Suprapubic skin (tissue), 4 donors: ENCODE results near the gene GSTA5.

ENCODE experiments used
- EP300 ChIP-seq: sonication (generic); formaldehyde crosslinking; IDR thresholded peaks from one replicate; pipeline ENCODE4 v1.6.1; 2017; ENCODE audit warnings: antibody characterized with exemption
- POLR2A ChIP-seq, 2 donors: fragments of 450-650 bp; IDR thresholded peaks; one replicate each; pipeline ENCODE4 v1.6.1; 2017; ENCODE audit warnings: antibody characterized with exemption in 2 of 2, mild to moderate bottlenecking in 2 of 2, moderate library complexity in 2 of 2
- POLR2AphosphoS5 ChIP-seq, 3 donors: sonication (generic); formaldehyde crosslinking; IDR thresholded peaks; one replicate each; pipeline ENCODE4 v1.6.1; 2017; ENCODE audit warnings: antibody characterized with exemption in 3 of 3
- TF ChIP-seq, protein P1 (sequence below), 2 donors: fragments of 200-600 bp in 1 of 2; fragments of 450-650 bp in 1 of 2; sonication (generic) in 1 of 2; IDR thresholded peaks; one replicate each; pipeline ENCODE4 v1.5.1; 2016 to 2019; ENCODE audit warnings: antibody characterized with exemption in 2 of 2, mild to moderate bottlenecking in 1 of 2, moderate library complexity in 1 of 2

DNA sequence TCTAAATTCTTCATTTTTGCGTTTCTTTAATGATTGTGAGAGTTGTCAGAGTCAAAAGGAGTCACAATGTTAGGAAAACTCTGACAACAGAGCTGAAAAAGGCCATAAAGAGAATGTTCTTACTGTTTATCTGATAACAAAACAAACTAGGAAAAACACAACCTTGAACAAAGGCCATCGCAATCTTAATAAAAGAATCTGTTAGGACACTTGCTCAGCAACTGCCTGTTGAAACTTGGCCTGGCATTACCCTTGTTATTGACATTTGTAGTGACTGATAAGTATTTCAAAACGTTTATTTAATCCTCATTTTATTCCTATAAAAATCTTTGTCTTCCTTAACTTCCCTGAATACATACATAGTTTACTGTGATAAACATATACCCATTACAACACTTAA is 52.7 kb downstream of the GSTA5 start:
- TF ChIP-seq, protein P1, sequence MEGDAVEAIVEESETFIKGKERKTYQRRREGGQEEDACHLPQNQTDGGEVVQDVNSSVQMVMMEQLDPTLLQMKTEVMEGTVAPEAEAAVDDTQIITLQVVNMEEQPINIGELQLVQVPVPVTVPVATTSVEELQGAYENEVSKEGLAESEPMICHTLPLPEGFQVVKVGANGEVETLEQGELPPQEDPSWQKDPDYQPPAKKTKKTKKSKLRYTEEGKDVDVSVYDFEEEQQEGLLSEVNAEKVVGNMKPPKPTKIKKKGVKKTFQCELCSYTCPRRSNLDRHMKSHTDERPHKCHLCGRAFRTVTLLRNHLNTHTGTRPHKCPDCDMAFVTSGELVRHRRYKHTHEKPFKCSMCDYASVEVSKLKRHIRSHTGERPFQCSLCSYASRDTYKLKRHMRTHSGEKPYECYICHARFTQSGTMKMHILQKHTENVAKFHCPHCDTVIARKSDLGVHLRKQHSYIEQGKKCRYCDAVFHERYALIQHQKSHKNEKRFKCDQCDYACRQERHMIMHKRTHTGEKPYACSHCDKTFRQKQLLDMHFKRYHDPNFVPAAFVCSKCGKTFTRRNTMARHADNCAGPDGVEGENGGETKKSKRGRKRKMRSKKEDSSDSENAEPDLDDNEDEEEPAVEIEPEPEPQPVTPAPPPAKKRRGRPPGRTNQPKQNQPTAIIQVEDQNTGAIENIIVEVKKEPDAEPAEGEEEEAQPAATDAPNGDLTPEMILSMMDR (IDR thresholded peaks at IDR 0.05) = no peak
- TF ChIP-seq EP300 (no peak), POLR2AphosphoS5 (IDR thresholded peaks at IDR 0.05) (no peak), POLR2A (IDR thresholded peaks at IDR 0.05) (no peak)
